Fibroblast of skin of right biceps (primary cell): ENCODE measurements around the gene MSI2.

Source experiments
- DNase-seq: peaks from one replicate; pipeline ENCODE4 v3.0.0-alpha.2; 2013

Gene MSI2

GRCh38 chr17:57713140-57713539 is 456.8 kb downstream of the MSI2 start:
- DNase-seq = no peak

- no peak for DNase-seq
Measured at GRCh38 chr17:57714665-57715180, 458.4 kb downstream of the MSI2 start.

GRCh38 chr17:57715981-57716380 is 459.7 kb downstream of the MSI2 start:
- no peak for DNase-seq

- DNase-seq = no peak
Measured at GRCh38 chr17:57718878-57719277, 462.6 kb downstream of the MSI2 start.

- no peak for DNase-seq
Measured at GRCh38 chr17:57720386-57721035, 464.2 kb downstream of the MSI2 start.

GRCh38 chr17:57721967-57722703 is 465.8 kb downstream of the MSI2 start:
- DNase-seq = no peak

GRCh38 chr17:57722704-57723043 is 466.4 kb downstream of the MSI2 start:
- DNase-seq = no peak

- no peak for DNase-seq
Measured at GRCh38 chr17:57723427-57724025, 467.2 kb downstream of the MSI2 start.

GRCh38 chr17:57724026-57724728 is 467.9 kb downstream of the MSI2 start:
- peak; percentile 35 for DNase-seq

- DNase-seq = no peak
Measured at GRCh38 chr17:57724729-57725125, 468.4 kb downstream of the MSI2 start.

GRCh38 chr17:57726213-57726790 is 470.0 kb downstream of the MSI2 start:
- no peak for DNase-seq

- DNase-seq = no peak
Measured at GRCh38 chr17:57726838-57727237, 470.5 kb downstream of the MSI2 start.

- DNase-seq = no peak
Measured at GRCh38 chr17:57727630-57728175, 471.4 kb downstream of the MSI2 start.

- no peak for DNase-seq
Measured at GRCh38 chr17:57730026-57730701, 473.8 kb downstream of the MSI2 start.

- DNase-seq = no peak
Measured at GRCh38 chr17:57732062-57732461, 475.7 kb downstream of the MSI2 start.

GRCh38 chr17:57733085-57733484 is 476.8 kb downstream of the MSI2 start:
- DNase-seq = no peak
